Smooth muscle cell of bladder (primary cell): ENCODE data around the gene MECP2. TPM values are rescaled to one million over a fixed set of nuclear protein-coding genes. Genes with fewer than 3 reads are reported as not detected.

Source experiments
- total RNA-seq: library from RNA; depleted of rRNA; stranded (reverse); fragments of >200 nt; gene quantifications from 2 replicates; pipeline ENCODE4 v1.2.3, GENCODE V29; 2014

MECP2 gene
- total RNA-seq, result 20.3 and 21.2 TPM in 2 replicates

DNA sequence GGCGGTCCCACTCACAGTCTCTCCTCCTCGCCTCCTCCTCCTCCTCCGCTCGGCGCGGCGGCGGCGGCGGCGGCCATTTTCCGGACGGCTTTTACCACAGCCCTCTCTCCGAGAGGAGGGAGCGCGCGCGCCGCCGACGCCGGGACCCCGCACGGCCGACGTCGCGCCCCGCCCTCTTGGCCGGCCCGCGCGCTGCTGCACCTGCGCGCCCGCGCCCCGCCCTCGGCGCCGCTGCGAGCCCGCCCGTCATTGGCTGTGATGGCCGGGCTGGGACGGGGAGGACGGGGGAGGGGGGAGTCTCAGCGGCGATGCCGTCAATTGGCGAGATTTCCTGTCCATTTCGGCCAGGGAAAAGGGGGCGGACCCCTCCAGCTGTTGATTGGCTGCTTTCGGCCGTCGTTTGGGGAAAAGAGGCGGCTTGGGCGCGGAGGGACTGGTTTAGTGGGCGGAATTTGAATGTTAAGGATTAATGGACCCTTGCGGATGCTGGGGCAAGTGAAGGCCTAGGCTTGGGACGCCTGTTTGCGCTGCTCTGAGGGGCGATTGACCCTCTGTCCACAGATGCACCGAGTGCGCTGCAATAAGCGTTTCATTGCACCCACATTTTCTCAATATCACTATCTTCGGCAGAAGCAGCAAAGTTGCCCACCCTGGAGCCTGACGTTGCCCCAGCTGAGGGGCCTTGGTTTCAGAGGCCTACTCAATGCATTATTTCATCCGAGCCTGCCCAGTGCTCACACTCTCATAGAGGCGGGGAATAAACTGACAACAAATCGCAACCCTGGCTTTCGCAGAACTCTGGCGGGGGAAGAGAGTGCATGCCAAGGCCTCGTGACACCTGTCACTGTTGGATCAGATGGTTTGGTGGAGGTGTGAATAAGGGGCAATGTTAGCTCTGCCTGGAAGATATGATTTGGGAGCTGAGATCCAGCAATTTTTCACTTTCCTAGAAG, at the start of gene MECP2:
TSS of gene MECP2 (minus strand) at position 129 of the 953 bp plus-strand sequence.

DNA sequence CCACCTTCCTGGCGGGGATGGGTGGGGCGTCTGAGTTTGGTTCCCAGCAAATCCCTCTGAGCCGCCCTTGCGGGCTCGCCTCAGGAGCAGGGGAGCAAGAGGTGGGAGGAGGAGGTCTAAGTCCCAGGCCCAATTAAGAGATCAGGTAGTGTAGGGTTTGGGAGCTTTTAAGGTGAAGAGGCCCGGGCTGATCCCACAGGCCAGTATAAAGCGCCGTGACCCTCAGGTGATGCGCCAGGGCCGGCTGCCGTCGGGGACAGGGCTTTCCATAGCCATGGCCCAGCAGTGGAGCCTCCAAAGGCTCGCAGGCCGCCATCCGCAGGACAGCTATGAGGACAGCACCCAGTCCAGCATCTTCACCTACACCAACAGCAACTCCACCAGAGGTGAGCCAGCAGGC, 46.5 kb upstream of the MECP2 start, which contains the start of gene OPN1LW:
TSS of gene OPN1LW (plus strand) at position 234 of the 400 bp plus-strand sequence. CDS start at position 275, 41 bp downstream.

DNA sequence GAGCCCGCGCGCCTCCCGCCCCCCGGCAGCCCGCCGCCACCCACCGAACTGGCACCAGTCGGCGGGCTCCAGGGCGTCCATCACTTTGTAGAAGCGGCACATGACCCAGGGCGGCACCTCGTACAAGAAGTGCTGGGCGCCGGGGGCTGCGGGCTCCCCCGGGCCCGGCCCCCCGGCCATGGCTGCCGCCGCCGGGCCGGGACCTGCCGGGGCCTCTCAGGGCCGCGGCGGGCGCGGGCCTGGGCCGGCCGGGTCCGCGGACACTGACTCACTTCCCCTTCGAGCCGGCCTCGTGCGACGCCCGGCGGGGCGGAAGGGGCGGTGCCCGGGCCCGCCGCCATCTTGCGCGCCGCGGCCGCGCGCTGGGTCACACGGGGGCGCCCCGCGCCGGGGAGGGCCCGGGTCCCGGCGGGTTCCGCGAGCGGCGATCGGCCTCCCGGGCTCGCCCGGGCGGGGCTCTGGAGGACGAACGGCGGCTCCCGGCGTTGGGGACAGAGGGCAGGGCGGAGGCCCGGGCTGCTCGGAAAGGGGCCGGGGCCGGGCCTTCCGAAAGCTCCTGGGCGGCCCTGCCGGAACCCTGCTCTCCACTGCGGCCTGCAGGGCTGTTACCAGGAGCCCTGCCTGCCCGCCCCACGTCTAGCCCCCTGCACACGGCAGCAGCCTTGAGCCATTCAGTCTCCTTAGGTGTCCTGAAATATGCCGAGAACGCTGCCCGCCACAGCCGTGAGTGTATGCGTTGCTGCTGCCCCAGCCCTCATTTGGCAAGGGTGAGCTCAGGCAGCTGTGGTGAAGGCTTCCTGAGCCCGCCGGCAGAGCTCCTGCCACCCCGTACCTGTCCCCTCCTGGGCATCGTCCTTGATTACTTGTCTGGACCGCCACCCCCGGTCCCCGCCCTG, 77.6 kb downstream of the MECP2 start, which contains the start of gene IRAK1:
TSS of gene IRAK1 (minus strand) at position 270 of the 896 bp plus-strand sequence. CDS start at position 180, 90 bp downstream.

DNA sequence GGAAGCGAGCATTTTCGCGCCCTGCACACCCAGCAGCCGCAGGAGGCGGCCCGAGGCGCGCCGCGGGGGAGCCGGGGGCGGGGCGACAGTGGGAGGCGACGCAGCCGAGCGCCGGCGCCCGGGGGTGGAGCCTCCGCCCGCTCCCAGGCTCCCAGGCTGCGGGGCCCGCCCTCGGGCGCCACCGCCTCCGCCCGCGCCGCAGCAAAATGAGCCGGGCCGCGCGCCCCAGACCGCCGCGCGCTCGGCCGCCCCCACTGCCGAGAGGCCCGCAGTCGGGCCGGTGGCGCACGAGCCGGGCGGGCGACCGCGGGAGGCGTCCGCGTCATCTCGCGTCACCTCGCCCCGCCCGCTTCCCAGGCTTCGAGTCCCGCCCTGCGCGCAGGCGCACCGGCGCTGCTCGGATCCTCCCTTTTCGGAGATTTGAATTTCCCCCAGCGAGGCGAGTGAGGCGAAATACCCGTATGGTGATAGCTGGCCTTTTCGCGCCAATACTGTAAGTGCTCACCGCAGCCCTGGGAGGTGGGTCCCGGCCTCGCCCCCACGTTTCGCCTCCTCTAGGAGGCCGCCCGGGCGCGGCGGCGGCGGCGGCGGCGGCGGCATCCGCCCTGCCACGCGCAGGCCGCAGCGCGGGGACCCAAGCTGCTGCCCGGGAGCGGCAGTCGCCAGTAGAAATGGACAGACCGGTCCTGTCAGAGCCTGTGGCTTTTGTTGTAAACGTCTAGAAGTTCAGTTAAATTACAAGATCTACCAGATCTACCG, 125.0 kb downstream of the MECP2 start, which contains the start of gene TMEM187:
TSS of gene TMEM187 (plus strand) at position 387 of the 759 bp plus-strand sequence. CDS start 9,309 bp downstream, outside the sequence.

Other genes starting within 250 kb of the MECP2 start
- gene L1CAM, start 211.5 kb downstream of the MECP2 start, total RNA-seq, result 0.28 TPM in 2 replicates
- not detected in 2 replicates for gene AVPR2, start 193.0 kb downstream of the MECP2 start, total RNA-seq
- gene ARHGAP4, start 171.5 kb downstream of the MECP2 start, total RNA-seq, result 1.1 and 1.3 TPM in 2 replicates
- 30.6 and 40.2 TPM in 2 replicates for gene NAA10, start 162.7 kb downstream of the MECP2 start, total RNA-seq
- gene RENBP, start 153.1 kb downstream of the MECP2 start, total RNA-seq, result 2.0 and 2.6 TPM in 2 replicates
- 7.4 and 9.2 TPM in 2 replicates for gene HCFC1, start 125.9 kb downstream of the MECP2 start, total RNA-seq
- gene TMEM187, start 125.0 kb downstream of the MECP2 start, total RNA-seq, result 6.4 and 8.2 TPM in 2 replicates
- gene IRAK1, start 77.8 kb downstream of the MECP2 start, total RNA-seq, result 42.1 and 93.2 TPM in 2 replicates
- not detected in 2 replicates for gene OPN1LW, start 46.5 kb upstream of the MECP2 start, total RNA-seq
- not detected in 2 replicates for gene OPN1MW, start 84.9 kb upstream of the MECP2 start, total RNA-seq
- gene OPN1MW2, start 122.0 kb upstream of the MECP2 start, total RNA-seq, result not detected in 2 replicates
- not detected in 2 replicates for gene OPN1MW3, start 159.9 kb upstream of the MECP2 start, total RNA-seq
- not detected in 2 replicates for gene TEX28, start 197.4 kb upstream of the MECP2 start, total RNA-seq
- not detected in 2 replicates for gene TKTL1, start 198.1 kb upstream of the MECP2 start, total RNA-seq